Tibial artery (tissue), 4 donors: ENCODE data around the gene NEUROD1.

ENCODE experiments used
- DNase-seq, 2 donors: peaks; one replicate each; pipeline ENCODE4 v3.0.0-alpha.2; 2019
- H3K27ac ChIP-seq, 2 donors: fragments of 200-600 bp; sonication (generic) in 1 of 2; 1 replicate in 1 of 2; 2 replicates in 1 of 2; pipeline ENCODE4 v1.5.1; 2018 to 2019; ENCODE audit warnings: mild to moderate bottlenecking in 1 of 2
- H3K27me3 ChIP-seq, 2 donors: fragments of 200-600 bp; sonication (generic) in 1 of 2; one replicate each; pipeline versions ENCODE4 v1.5.1 to v1.6.0; 2016 to 2019
- H3K36me3 ChIP-seq, 3 donors: fragments of 200-600 bp; sonication (generic) in 2 of 3; one replicate each; pipeline ENCODE4 v1.5.1; 2016 to 2019; ENCODE audit warnings: mild to moderate bottlenecking in 2 of 3
- H3K4me1 ChIP-seq, 4 donors: fragments of 200-600 bp; sonication (generic) in 2 of 4; 1 replicate in 3 of 4; 2 replicates in 1 of 4; pipeline ENCODE4 v1.5.1; 2016 to 2019
- H3K4me3 ChIP-seq, 2 donors: fragments of 200-600 bp; sonication (generic) in 1 of 2; 1 replicate in 1 of 2; 2 replicates in 1 of 2; pipeline ENCODE4 v1.5.1; 2018 to 2019; ENCODE audit warnings: mild to moderate bottlenecking in 2 of 2
- H3K9me3 ChIP-seq, 3 donors: fragments of 200-600 bp; sonication (generic) in 1 of 3; one replicate each; pipeline ENCODE4 v1.5.1; 2016 to 2019
- CTCF ChIP-seq, 2 experiments: fragments of 200-600 bp in 1 of 2; fragments of 450-650 bp in 1 of 2; IDR thresholded peaks; one replicate each; pipeline ENCODE4 v1.5.1; 2017 to 2019; ENCODE audit warnings: antibody characterized with exemption in 2 of 2, mild to moderate bottlenecking in 1 of 2, moderate library complexity in 1 of 2
- intact Hi-C: fragments of 100-400 bp; cut with DNase I; formaldehyde crosslinking; loops from one replicate; pipeline ENCODE4 v1.15.0; 2023; ENCODE audit warnings: low total_unique reads

The NEUROD1 gene

DNA sequence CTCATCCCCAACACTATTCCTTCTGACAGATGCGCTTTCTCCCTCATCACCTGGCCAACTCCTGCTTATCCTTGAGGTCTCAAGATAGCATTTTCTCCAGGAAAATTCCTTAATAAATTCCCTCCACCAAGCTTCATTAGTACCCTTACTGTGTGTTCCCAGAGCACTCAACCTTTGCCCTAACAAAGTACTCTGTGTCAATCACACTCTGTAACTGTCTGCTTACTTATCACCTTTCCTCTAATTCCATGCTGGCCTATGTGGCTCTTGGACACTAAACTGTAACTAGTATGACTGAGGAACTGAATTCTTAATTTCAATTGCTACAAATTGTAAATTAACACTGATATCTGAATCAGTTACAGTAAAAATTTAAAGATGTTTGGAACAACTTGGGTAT lies 17.9 kb upstream of the NEUROD1 start:
- DNase-seq = no peak
- H3K4me3 ChIP-seq = no peak overlapping the region
- no peak overlapping the region for H3K27ac ChIP-seq
- no peaks in the 10 kb centered on the region for H3K4me1 ChIP-seq
- intact Hi-C loops = no loop called here
- H3K36me3 ChIP-seq = no peaks in the 10 kb centered on the region
- TF ChIP-seq CTCF (IDR thresholded peaks at IDR 0.05) = no peak
- no peaks in the 10 kb centered on the region for H3K9me3 ChIP-seq
- H3K27me3 ChIP-seq = peaks cover 0 to 8% of the 10 kb centered on the region in 2 donors

- no peaks in the 10 kb centered on the region for H3K4me1 ChIP-seq
- H3K4me3 ChIP-seq = no peak overlapping the region
- H3K36me3 ChIP-seq = no peaks in the 10 kb centered on the region
- TF ChIP-seq CTCF (IDR thresholded peaks at IDR 0.05) = no peak
- H3K9me3 ChIP-seq = no peaks in the 10 kb centered on the region
- intact Hi-C loops = no loop called here
- peaks cover 0 to 8% of the 10 kb centered on the region in 2 donors for H3K27me3 ChIP-seq
- no peak overlapping the region for H3K27ac ChIP-seq
- no peak for DNase-seq
These were observed 17.3 kb upstream of the NEUROD1 start for GRCh38 chr2:181697571-181697970.

DNA sequence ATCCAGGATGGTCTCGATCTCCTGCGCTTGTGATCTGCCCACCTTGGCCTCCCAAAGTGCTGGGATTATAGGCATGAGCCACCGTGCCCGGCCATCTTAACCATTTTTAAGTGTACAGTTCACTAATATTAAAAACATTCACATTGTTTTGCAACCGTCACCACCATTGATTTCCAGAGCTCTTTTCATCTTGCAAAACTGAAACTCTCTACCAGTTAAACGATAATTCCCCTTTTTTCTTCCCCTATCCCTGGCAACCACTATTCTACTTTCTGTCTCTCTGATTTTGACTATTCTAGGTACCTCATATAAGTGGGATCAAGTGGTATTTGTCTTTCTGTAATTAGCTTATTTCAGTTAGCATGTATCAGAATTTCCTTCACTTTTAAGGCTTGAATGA lies 16.8 kb upstream of the NEUROD1 start:
- intact Hi-C loops = no loop called here
- no peak for DNase-seq

DNA sequence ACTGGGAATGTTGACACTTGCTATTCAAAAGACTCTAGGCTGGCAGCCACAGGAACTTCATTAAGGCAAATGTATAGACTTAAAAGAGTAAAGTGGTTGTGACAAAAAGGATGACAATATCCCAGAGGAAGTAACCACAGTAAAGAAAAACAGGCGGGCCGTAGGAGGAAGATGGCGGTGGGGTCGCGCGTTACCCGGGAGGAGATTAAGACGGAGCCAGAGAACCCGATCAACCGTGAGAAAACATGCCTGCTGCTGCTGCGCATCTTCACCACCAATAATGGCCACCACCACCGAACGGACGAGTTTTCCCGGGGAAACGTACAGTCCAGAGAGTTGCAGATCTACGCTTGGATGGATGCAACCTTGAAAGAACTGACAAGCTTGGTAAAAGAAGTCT lies 14.0 kb upstream of the NEUROD1 start:
- intact Hi-C loops = no loop called here
- no peak for TF ChIP-seq CTCF (IDR thresholded peaks at IDR 0.05)
- no peak for DNase-seq
- Histone ChIP-seq H3K36me3 (no peaks in the 10 kb centered on the region), H3K27me3 (peaks cover 0 to 15% of the 10 kb centered on the region in 2 donors), H3K27ac (no peak overlapping the region), H3K9me3 (no peaks in the 10 kb centered on the region), H3K4me1 (no peaks in the 10 kb centered on the region), H3K4me3 (no peak overlapping the region)

More for the DNA sequence above, 16.8 kb upstream of the NEUROD1 start:
- Histone ChIP-seq H3K9me3 (no peaks in the 10 kb centered on the region), H3K36me3 (no peaks in the 10 kb centered on the region), H3K4me3 (no peak overlapping the region), H3K4me1 (no peaks in the 10 kb centered on the region), H3K27me3 (peaks cover 0 to 8% of the 10 kb centered on the region in 2 donors), H3K27ac (no peak overlapping the region)
- TF ChIP-seq CTCF (IDR thresholded peaks at IDR 0.05) = no peak

DNA sequence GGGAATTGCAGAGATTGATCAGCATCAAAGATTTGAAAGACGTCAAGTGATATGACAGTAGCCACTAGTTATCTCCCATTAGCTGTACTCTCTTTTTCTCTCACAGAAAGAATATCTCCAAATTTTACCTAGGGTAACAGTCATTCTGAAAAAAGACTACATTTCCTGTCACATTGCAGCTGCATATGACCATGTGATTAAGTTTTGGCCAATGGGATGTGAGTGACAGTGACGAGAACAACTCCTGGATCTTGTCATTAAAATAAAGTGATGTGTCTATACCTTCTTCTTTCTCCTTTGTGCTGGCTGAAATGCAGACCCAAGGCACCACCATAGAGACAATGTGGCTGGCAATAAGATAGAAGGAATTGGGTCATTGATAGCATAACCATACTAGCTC lies 10.5 kb upstream of the NEUROD1 start:
- Histone ChIP-seq H3K4me3 (no peak overlapping the region), H3K27me3 (peaks cover 0 to 24% of the 10 kb centered on the region in 2 donors), H3K9me3 (no peaks in the 10 kb centered on the region), H3K4me1 (no peaks in the 10 kb centered on the region), H3K27ac (no peak overlapping the region), H3K36me3 (no peaks in the 10 kb centered on the region)
- DNase-seq = no peak
- intact Hi-C loops = no loop called here
- no peak for TF ChIP-seq CTCF (IDR thresholded peaks at IDR 0.05)

DNA sequence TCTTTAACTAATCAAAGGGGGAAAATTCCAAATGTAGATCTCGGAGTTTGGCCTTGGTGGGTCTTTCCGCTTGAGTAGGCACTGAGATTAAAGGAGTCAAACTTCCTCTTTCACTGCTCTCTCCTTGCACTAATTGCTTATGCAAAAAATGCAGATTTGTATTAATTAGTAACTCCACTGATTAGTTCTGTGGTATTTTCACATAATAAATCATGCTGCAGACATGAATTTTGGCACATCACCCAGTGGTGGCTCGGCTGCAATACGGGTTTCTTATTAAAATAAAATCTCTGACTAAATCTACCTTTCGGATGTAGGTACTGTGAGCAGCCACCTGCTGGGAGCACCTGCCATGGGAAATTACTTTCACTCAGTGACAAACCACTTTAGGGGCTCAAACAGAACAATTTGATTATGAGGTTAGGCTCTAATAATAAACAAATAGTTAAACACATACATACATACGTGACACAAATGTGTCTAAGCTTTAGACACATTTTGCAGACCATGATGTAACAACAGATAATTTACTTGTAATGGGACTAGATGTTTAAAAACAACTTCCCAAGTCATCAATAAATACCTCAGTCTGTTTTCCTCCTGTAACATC lies 6.4 kb upstream of the NEUROD1 start:
- intact Hi-C loops = no loop called here
- no peak overlapping the region for H3K4me3 ChIP-seq
- peaks cover 0 to 26% (median 19%) of the 10 kb centered on the region in 4 donors for H3K4me1 ChIP-seq
- H3K27me3 ChIP-seq = peaks cover 0 to 64% of the 10 kb centered on the region in 2 donors
- TF ChIP-seq CTCF (IDR thresholded peaks at IDR 0.05) = no peak
- H3K27ac ChIP-seq = no peak overlapping the region
- DNase-seq = no peak
- H3K36me3 ChIP-seq = no peaks in the 10 kb centered on the region
- H3K9me3 ChIP-seq = no peaks in the 10 kb centered on the region
